Liver (tissue), 4 donors: ENCODE data around the gene OR2K2. TPM values are rescaled to one million over a fixed set of nuclear protein-coding genes. Genes with fewer than 3 reads are reported as not detected.

Source experiments
- polyA plus RNA-seq, 2 donors: library from polyadenylated mRNA; stranded (reverse) in 1 of 2; unstranded in 1 of 2; fragments of 200-250 nt in 1 of 2; fragments of >200 nt in 1 of 2; fragmentation: Nextera tagmentation in 1 of 2; extraction: Ambion mirVana in 1 of 2; gene quantifications; one replicate each; pipeline versions ENCODE4 v1.2.1 to v1.2.3, GENCODE V29; 2013 to 2015
- total RNA-seq, 2 donors: library from RNA; depleted of rRNA; stranded (reverse); fragments of >200 nt; gene quantifications; one replicate each; pipeline ENCODE4 v1.2.3, GENCODE V29; 2014
- donor health status: healthy.
- donor health status: healthy.
- donor health status: healthy.

Gene OR2K2
- total and polyA plus RNA-seq, 4 donors = not detected

Other genes with a start within 250 kb of the OR2K2 start
- gene ECPAS, start 154.2 kb upstream of the OR2K2 start, total RNA-seq = 10 to 100 TPM; 32.2 to 60.8 TPM
- gene ECPAS, start 154.2 kb upstream of the OR2K2 start, polyA plus RNA-seq = 10 to 100 TPM; 14.7 to 20.3 TPM
- 1 to 10 TPM in 1 of 2 donors, under 1 TPM in 1; 0.84 to 2.5 TPM for gene ZNF483, start 195.0 kb upstream of the OR2K2 start, total RNA-seq
- under 1 TPM; 0.03 to 0.46 TPM for gene ZNF483, start 195.0 kb upstream of the OR2K2 start, polyA plus RNA-seq